IMR-90 (cell line): ENCODE data around the gene PACS1. TPM values are rescaled to one million over a fixed set of nuclear protein-coding genes. Genes with fewer than 3 reads are reported as not detected.

Experiments
- ATAC-seq: fragments of 200-7000 bp; cut with Tn5 transposase; 2 replicates; pipeline ENCODE4 v1.9.1; 2020; ENCODE audit warnings: low read depth, mild to moderate bottlenecking, moderate library complexity
- BruUV-seq: library from RNA; stranded (reverse); fragments of 400-500 nt; replicated peaks from 2 replicates; lab custom pipeline; 2021; lab: Mats Ljungman, UMichigan
- CTCF ChIA-PET: fragments of 300-600 bp; formaldehyde crosslinking; extraction: SDS; loops from one replicate; lab custom pipeline; 2021; ENCODE audit warnings: antibody characterized with exemption; lab: Yijun Ruan, JAX
- POLR2A ChIA-PET: fragments of 300-600 bp; sonication (Branson Sonifier 250); formaldehyde crosslinking; loops from one replicate; lab custom pipeline; 2022; ENCODE audit warnings: antibody characterized with exemption; ENCODE audit not compliant: unreplicated experiment; lab: Charles Lee
- DNase-seq: peaks from one replicate; pipeline ENCODE4 v3.0.0; 2013
- H2AFZ ChIP-seq: replicated peaks from 2 replicates; pipeline ENCODE3; 2013; ENCODE audit warnings: low read length, mild to moderate bottlenecking; ENCODE audit not compliant: poor library complexity
- H2AK5ac ChIP-seq: 2 replicates; pipeline ENCODE4 v1.6.1; 2013; ENCODE audit warnings: low read depth, low read length, inconsistent platforms
- H2AK9ac ChIP-seq: replicated peaks from 2 replicates; pipeline ENCODE3; 2013; ENCODE audit warnings: mild to moderate bottlenecking, low read depth, low read length, moderate library complexity; ENCODE audit not compliant: poor library complexity
- H2BK120ac ChIP-seq: 2 replicates; pipeline ENCODE4 v1.6.1; 2013; ENCODE audit warnings: low read depth, low read length, inconsistent platforms
- H2BK15ac ChIP-seq: 3 replicates; pipeline ENCODE4 v1.6.1; 2013; ENCODE audit warnings: low read depth, low read length, inconsistent platforms
- H2BK20ac ChIP-seq: 2 replicates; pipeline ENCODE4 v1.6.1; 2013; ENCODE audit warnings: low read depth, mild to moderate bottlenecking, inconsistent platforms, low read length, moderate library complexity
- H2BK5ac ChIP-seq: 2 replicates; pipeline ENCODE4 v1.6.1; 2013; ENCODE audit warnings: mild to moderate bottlenecking, low read depth, low read length, inconsistent platforms; ENCODE audit not compliant: poor library complexity, severe bottlenecking
- H3K14ac ChIP-seq: replicated peaks from 2 replicates; pipeline ENCODE4 v1.6.1; 2013; ENCODE audit warnings: low read depth, low read length, inconsistent platforms
- H3K18ac ChIP-seq: 2 replicates; pipeline ENCODE4 v1.6.1; 2013; ENCODE audit warnings: low read depth, low read length, control low read depth
- H3K23ac ChIP-seq: 2 replicates; pipeline ENCODE4 v1.6.1; 2013; ENCODE audit warnings: low read depth, low read length, inconsistent platforms
- H3K27ac ChIP-seq: 2 replicates; pipeline ENCODE4 v1.5.1; 2013; ENCODE audit warnings: mild to moderate bottlenecking, control low read depth, low read length; ENCODE audit not compliant: insufficient read depth
- H3K27me3 ChIP-seq: 2 replicates; pipeline ENCODE4 v1.6.1; 2013; ENCODE audit warnings: low read length; ENCODE audit not compliant: control insufficient read depth, insufficient read depth
- H3K36me3 ChIP-seq: 2 replicates; pipeline ENCODE4 v1.6.1; 2013; ENCODE audit warnings: low read length, mixed read lengths; ENCODE audit not compliant: control insufficient read depth, insufficient read depth
- H3K4ac ChIP-seq: 2 replicates; pipeline ENCODE4 v1.6.1; 2013; ENCODE audit warnings: low read depth, low read length, inconsistent platforms
- H3K4me1 ChIP-seq: 2 replicates; pipeline ENCODE4 v1.6.1; 2013; ENCODE audit warnings: low read length, mixed read lengths; ENCODE audit not compliant: control insufficient read depth, insufficient read depth
- H3K4me2 ChIP-seq: 2 replicates; pipeline ENCODE4 v1.6.1; 2013; ENCODE audit warnings: low read depth, mild to moderate bottlenecking, control low read depth, low read length, moderate library complexity
- H3K4me3 ChIP-seq: 2 replicates; pipeline ENCODE4 v1.5.1; 2013; ENCODE audit warnings: low read depth, mild to moderate bottlenecking, control low read depth, low read length, moderate library complexity; ENCODE audit not compliant: insufficient read depth
- H3K56ac ChIP-seq: 2 replicates; pipeline ENCODE4 v1.6.1; 2013; ENCODE audit warnings: low read length, inconsistent platforms; ENCODE audit not compliant: insufficient read depth; ENCODE audit errors: extremely low read depth
- H3K79me1 ChIP-seq, 2 experiments: 2 replicates each; pipeline ENCODE4 v1.6.1; 2013; ENCODE audit warnings: low read length in 2 of 2, inconsistent platforms in 1 of 2, low read depth in 1 of 2
- H3K9ac ChIP-seq: 2 replicates; pipeline ENCODE4 v1.6.1; 2013; ENCODE audit warnings: low read depth, low read length, control low read depth
- H3K9me1 ChIP-seq: 2 replicates; pipeline ENCODE4 v1.6.1; 2013; ENCODE audit warnings: low read length, inconsistent platforms; ENCODE audit not compliant: insufficient read depth
- H3K9me3 ChIP-seq: 2 replicates; pipeline ENCODE4 v1.6.1; 2013; ENCODE audit warnings: low read length; ENCODE audit not compliant: control insufficient read depth, insufficient read depth
- H4K20me1 ChIP-seq: 2 replicates; pipeline ENCODE4 v1.6.1; 2013; ENCODE audit warnings: low read length, inconsistent platforms; ENCODE audit not compliant: insufficient read depth
- H4K5ac ChIP-seq: 2 replicates; pipeline ENCODE4 v1.6.1; 2013; ENCODE audit warnings: mild to moderate bottlenecking, low read depth, low read length, control low read depth
- H4K8ac ChIP-seq, 2 experiments: 2 replicates each; pipeline ENCODE4 v1.6.1; 2013; ENCODE audit warnings: low read depth in 2 of 2, low read length in 2 of 2, control low read depth in 1 of 2, inconsistent platforms in 1 of 2
- H4K91ac ChIP-seq: 2 replicates; pipeline ENCODE4 v1.6.1; 2013; ENCODE audit warnings: low read depth, low read length, inconsistent platforms; ENCODE audit not compliant: insufficient read depth
- BHLHE40 ChIP-seq: fragments of 150-350 bp; IDR thresholded peaks from 2 replicates; pipeline ENCODE4 v1.6.1; 2016; ENCODE audit warnings: mild to moderate bottlenecking, low read depth, low read length
- CEBPB ChIP-seq: IDR thresholded peaks from 2 replicates; pipeline ENCODE4 v1.6.1; 2012; ENCODE audit warnings: low read depth, low read length, improper control_type of control experiment
- FOS ChIP-seq: fragments of 150-350 bp; IDR thresholded peaks from 2 replicates; pipeline ENCODE4 v1.6.1; 2016; ENCODE audit warnings: low read depth, low read length
- MAFK ChIP-seq: IDR thresholded peaks from 2 replicates; pipeline ENCODE4 v1.6.1; 2012; ENCODE audit warnings: low read depth, low read length, improper control_type of control experiment
- NFE2L2 ChIP-seq: fragments of 150-350 bp; IDR thresholded peaks from 2 replicates; pipeline ENCODE4 v1.6.1; 2016; ENCODE audit warnings: low read depth, mild to moderate bottlenecking, low read length
- RCOR1 ChIP-seq: IDR thresholded peaks from 2 replicates; pipeline ENCODE4 v1.6.1; 2012; ENCODE audit warnings: mild to moderate bottlenecking, low read length, improper control_type of control experiment; ENCODE audit not compliant: insufficient replicate concordance
- RFX5 ChIP-seq: IDR thresholded peaks from 2 replicates; pipeline ENCODE4 v1.8.0; 2012; ENCODE audit warnings: low read depth, mild to moderate bottlenecking, low read length, moderate library complexity
- SMC3 ChIP-seq: fragments of 150-350 bp; IDR thresholded peaks from 2 replicates; pipeline ENCODE4 v1.6.1; 2016; ENCODE audit warnings: low read depth, mild to moderate bottlenecking, antibody characterized with exemption, low read length, moderate library complexity
- WGBS, 2 experiments: methylation state at CpG; one replicate each; pipeline versions ENCODE4 v1.1.5 to v1.1.7; 2013; ENCODE audit warnings: missing lambda C conversion rate in 2 of 2; ENCODE audit not compliant: insufficient read length in 1 of 2; ENCODE audit errors: extremely low coverage in 2 of 2; 5-methylcytosine and 5-hydroxymethylcytosine counted together
- dilution Hi-C: fragments of 300-500 bp; cut with HindIII; formaldehyde crosslinking; loops from one replicate; pipeline ENCODE4 v1.14.3; 2018; ENCODE audit warnings: low sequenced_read_pairs; ENCODE audit not compliant: unreplicated experiment
- in situ Hi-C: fragments of 300-500 bp; cut with MboI; formaldehyde crosslinking; loops from 3 replicates; pipeline ENCODE4 v1.14.3; 2019; ENCODE audit warnings: low sequenced_read_pairs, inconsistent platforms, mixed read lengths
- intact Hi-C: fragments of 100-400 bp; cut with micrococcal nuclease; formaldehyde crosslinking; loops from 2 replicates; pipeline ENCODE4 v1.10.0; 2022
- polyA plus RNA-seq, 3 experiments: library from polyadenylated mRNA; depleted of rRNA; stranded (reverse); fragments of >200 nt; gene quantifications; 2 replicates each; pipeline ENCODE4 v1.2.3, GENCODE V29; 2012; ENCODE audit warnings: low replicate concordance in 1 of 3
- total RNA-seq: library from RNA; depleted of rRNA; stranded (reverse); fragments of >200 nt; gene quantifications from 2 replicates; pipeline ENCODE4 v1.2.3, GENCODE V29; 2012
- TF ChIP-seq, protein P1 (sequence below): fragments of 150-350 bp; IDR thresholded peaks from 2 replicates; pipeline ENCODE4 v1.6.1; 2016; ENCODE audit warnings: low read depth, mild to moderate bottlenecking, low read length, moderate library complexity, borderline replicate concordance
- TF ChIP-seq, protein P2 (sequence below): conservative IDR thresholded peaks from 2 replicates; pipeline ENCODE4 v1.5.1; 2012; ENCODE audit warnings: mild to moderate bottlenecking, low read depth, low read length, improper control_type of control experiment

The PACS1 gene
- total and polyA plus RNA-seq, 2 of the 4 experiments (the other 2 are of a cell fraction) = 7.3 to 32.0 TPM

DNA sequence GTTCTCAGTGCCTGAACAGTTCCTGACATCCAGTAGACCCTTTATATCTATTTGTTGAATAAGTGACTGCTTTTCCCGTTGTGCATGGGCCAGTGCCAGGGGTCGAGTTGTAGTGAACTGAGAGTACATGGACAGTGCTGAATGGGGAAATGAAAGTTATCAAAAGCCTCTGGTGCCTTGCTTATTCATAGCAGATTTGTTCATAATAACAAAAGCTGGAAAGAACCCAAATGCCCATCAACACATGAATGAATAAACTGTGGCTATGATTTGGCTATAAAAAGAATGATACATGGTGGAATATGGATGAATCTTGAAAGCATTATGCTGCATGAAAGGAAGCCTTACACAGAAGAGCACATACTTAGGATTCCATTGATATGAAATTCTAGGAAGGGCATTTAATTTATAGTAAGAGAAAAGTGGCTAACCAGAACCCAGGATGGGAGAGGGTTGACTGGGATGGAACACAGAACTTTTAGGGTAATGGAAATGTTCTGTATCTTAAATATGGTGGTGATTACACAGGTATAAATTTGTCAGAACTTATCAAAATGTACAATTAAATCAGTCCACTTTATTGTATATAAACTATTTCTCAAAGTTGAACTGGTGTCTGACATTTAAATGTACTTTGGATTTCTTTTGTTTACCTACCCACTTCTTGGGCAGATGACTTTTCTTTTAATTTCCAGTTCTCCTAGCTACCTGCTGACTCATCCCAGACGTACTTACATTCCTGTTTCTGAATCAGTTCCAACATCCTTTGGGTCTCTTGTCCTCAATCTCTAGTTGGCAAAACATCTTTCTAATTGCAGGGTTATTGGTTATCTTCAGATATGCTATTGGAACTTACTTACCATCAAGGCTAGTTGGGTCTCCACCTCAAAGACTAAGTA is 42.8 kb downstream of the PACS1 start:
- TF ChIP-seq SMC3 (no peak), RFX5 (no peak), BHLHE40 (no peak), MAFK (0 out of 2 replicates have a peak, but pooled peaks have one; percentile 16), NFE2L2 (peak; percentile 67; the same call in 1 of the 2 replicates), FOS (peak; percentile 81), RCOR1 (no peak), CEBPB (no peak)
- TF ChIP-seq, protein P1, sequence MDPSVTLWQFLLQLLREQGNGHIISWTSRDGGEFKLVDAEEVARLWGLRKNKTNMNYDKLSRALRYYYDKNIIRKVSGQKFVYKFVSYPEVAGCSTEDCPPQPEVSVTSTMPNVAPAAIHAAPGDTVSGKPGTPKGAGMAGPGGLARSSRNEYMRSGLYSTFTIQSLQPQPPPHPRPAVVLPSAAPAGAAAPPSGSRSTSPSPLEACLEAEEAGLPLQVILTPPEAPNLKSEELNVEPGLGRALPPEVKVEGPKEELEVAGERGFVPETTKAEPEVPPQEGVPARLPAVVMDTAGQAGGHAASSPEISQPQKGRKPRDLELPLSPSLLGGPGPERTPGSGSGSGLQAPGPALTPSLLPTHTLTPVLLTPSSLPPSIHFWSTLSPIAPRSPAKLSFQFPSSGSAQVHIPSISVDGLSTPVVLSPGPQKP = no peak
- TF ChIP-seq, protein P2, sequence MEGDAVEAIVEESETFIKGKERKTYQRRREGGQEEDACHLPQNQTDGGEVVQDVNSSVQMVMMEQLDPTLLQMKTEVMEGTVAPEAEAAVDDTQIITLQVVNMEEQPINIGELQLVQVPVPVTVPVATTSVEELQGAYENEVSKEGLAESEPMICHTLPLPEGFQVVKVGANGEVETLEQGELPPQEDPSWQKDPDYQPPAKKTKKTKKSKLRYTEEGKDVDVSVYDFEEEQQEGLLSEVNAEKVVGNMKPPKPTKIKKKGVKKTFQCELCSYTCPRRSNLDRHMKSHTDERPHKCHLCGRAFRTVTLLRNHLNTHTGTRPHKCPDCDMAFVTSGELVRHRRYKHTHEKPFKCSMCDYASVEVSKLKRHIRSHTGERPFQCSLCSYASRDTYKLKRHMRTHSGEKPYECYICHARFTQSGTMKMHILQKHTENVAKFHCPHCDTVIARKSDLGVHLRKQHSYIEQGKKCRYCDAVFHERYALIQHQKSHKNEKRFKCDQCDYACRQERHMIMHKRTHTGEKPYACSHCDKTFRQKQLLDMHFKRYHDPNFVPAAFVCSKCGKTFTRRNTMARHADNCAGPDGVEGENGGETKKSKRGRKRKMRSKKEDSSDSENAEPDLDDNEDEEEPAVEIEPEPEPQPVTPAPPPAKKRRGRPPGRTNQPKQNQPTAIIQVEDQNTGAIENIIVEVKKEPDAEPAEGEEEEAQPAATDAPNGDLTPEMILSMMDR = no peak
- ChIA-PET POLR2A (no interaction called here), CTCF (no interaction called here)
- DNase-seq (peak; percentile 90), ATAC-seq (peak; percentile 76)
- peak overlapping the region; percentile 66; the same call in 1 of the 3 replicates for H2BK15ac ChIP-seq
- H3K4ac ChIP-seq = peak overlapping the region; percentile 76; the same call in 1 of the 2 replicates
- peak overlapping the region; percentile 61 for H3K23ac ChIP-seq
- in situ Hi-C loops = no loop called here
- peak overlapping the region; percentile 7; the same call in 1 of the 2 replicates for H3K9ac ChIP-seq
- H3K36me3 ChIP-seq = no peaks in the 10 kb centered on the region
- peaks cover 13% of the 10 kb centered on the region; the same call in 1 of the 2 replicates for H4K20me1 ChIP-seq
- H3K56ac ChIP-seq = peak overlapping the region; percentile 2; the same call in 1 of the 2 replicates
- no CpG with 5 or more reads among the region's 3 CpGs for WGBS, 2 experiments
- H2AK9ac ChIP-seq = no peak overlapping the region
- H4K8ac ChIP-seq = peak overlapping the region; percentile 38 to 55
- H3K9me1 ChIP-seq = peaks cover 17% of the 10 kb centered on the region
- H2AK5ac ChIP-seq = peak overlapping the region; percentile 86; the same call in 1 of the 2 replicates
- H2AFZ ChIP-seq = no peak overlapping the region
- no TSS peak for BruUV-seq
- H3K4me2 ChIP-seq = peak overlapping the region; percentile 95
- H3K18ac ChIP-seq = peak overlapping the region; percentile 78; the same call in 1 of the 2 replicates
- H3K27me3 ChIP-seq = no peaks in the 10 kb centered on the region
- peak overlapping the region; percentile 70 for H2BK120ac ChIP-seq
- no peak overlapping the region for H4K91ac ChIP-seq
- H3K4me3 ChIP-seq = no peak overlapping the region
- peak overlapping the region; percentile 66 for H3K14ac ChIP-seq
- H2BK5ac ChIP-seq = peak overlapping the region; percentile 86
- peak overlapping the region; percentile 88 for H3K27ac ChIP-seq
- H3K9me3 ChIP-seq = no peaks in the 10 kb centered on the region
- dilution Hi-C loops = no loop called here
- peaks cover 15% of the 10 kb centered on the region for H3K4me1 ChIP-seq
- peak overlapping the region; percentile 44; the same call in 1 of the 2 replicates for H2BK20ac ChIP-seq
- peaks cover 35 to 78% of the 10 kb centered on the region in 2 experiments for H3K79me1 ChIP-seq
- peak overlapping the region; percentile 45; the same call in 1 of the 2 replicates for H4K5ac ChIP-seq
- intact Hi-C loops = loop anchor here (5.0 kb wide), 1 partner anchor 41 kb away; the partner anchor contains the start of gene PACS1
